ENCODE measurements around the gene BICDL1. TPM values are rescaled to one million over a fixed set of nuclear protein-coding genes. Genes with fewer than 3 reads are reported as not detected.

BICDL1 gene
- total and polyA plus RNA-seq, 7 donors: 0.16 to 13.1 (median 1.4) TPM

DNA sequence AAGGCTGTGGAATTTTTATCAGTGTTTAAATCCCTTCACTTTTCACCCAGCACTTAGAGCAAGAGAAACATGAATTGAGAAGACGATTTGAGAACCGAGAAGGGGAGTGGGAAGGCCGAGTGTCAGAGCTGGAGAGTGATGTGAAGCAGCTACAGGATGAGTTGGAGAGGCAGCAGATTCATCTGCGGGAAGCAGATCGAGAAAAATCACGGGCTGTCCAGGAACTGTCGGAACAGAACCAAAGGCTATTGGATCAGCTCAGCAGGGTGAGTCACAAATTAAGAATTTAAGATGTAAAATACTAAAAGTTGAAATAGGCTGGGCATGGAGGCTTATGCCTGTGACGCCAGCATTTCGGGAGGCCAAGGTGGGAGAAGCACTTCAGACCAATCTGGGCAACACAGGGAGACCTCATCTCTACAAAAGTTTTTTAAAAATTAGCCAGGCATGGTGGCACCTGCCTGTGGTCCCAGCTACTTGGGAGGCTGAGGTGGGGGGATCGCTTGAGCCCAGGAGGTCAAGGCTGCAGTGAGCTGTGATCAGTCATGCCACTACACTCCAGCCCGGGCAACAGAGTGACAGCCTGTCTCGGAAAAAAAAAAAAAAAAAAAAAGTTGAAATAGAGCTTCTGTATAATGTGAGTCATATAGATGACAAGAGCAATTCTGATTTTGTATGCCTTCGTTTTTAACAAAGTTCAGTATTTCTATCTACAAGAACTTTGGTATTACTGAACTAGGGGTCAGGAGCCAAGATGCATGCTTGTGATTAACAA lies 9.6 kb downstream of the BICDL1 start:
- Histone ChIP-seq H3K27me3 (peaks cover 0 to 19% (median 3%) of the 10 kb centered on the region in 3 donors), H3K9me3 (no peaks in the 10 kb centered on the region), H3K27ac (no peak overlapping the region), H3K4me1 (no peaks in the 10 kb centered on the region), H3K4me3 (no peak overlapping the region), H3K36me3 (no peaks in the 10 kb centered on the region)
- TF ChIP-seq, protein P1, sequence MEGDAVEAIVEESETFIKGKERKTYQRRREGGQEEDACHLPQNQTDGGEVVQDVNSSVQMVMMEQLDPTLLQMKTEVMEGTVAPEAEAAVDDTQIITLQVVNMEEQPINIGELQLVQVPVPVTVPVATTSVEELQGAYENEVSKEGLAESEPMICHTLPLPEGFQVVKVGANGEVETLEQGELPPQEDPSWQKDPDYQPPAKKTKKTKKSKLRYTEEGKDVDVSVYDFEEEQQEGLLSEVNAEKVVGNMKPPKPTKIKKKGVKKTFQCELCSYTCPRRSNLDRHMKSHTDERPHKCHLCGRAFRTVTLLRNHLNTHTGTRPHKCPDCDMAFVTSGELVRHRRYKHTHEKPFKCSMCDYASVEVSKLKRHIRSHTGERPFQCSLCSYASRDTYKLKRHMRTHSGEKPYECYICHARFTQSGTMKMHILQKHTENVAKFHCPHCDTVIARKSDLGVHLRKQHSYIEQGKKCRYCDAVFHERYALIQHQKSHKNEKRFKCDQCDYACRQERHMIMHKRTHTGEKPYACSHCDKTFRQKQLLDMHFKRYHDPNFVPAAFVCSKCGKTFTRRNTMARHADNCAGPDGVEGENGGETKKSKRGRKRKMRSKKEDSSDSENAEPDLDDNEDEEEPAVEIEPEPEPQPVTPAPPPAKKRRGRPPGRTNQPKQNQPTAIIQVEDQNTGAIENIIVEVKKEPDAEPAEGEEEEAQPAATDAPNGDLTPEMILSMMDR (IDR thresholded peaks at IDR 0.05): no peak
- no peak for TF ChIP-seq EP300 (IDR thresholded peaks at IDR 0.05)
- no peak for TF ChIP-seq POLR2A (IDR thresholded peaks at IDR 0.05)
- no peak for TF ChIP-seq POLR2AphosphoS5 (IDR thresholded peaks at IDR 0.05)
- 91 to 95% methylated on average over 13 of the region's 13 CpGs for WGBS, 2 donors
- intact Hi-C loops (cut with DNase I): no loop called here
- no peak for DNase-seq

DNA sequence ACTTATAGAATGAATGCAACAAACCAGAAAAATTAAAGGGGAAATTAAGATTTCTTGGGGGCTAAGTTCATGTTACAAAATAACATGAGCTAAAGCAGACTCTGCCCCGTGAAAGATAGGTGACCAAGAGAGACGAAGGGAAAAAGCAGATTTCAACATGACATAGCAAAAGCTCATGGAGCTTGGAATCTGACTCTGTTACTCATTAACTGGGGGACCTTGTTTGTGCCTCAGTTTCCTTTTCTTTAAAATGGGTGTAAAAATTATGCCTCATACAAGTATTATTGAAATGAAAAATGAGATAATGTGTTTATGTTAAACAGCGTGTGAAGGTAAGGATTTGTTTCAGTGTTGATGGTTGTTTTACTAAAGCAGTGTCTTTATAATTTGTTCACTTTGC lies 11.5 kb downstream of the BICDL1 start:
- 89 to 94% methylated on average over 3 of the region's 3 CpGs for WGBS, 2 donors
- TF ChIP-seq, protein P1 (IDR thresholded peaks at IDR 0.05): no peak
- TF ChIP-seq EP300 (IDR thresholded peaks at IDR 0.05): no peak
- TF ChIP-seq POLR2A (IDR thresholded peaks at IDR 0.05): no peak
- no peak for TF ChIP-seq POLR2AphosphoS5 (IDR thresholded peaks at IDR 0.05)
- Histone ChIP-seq H3K4me3 (no peak overlapping the region), H3K4me1 (no peaks in the 10 kb centered on the region), H3K9me3 (no peaks in the 10 kb centered on the region), H3K27ac (no peak overlapping the region), H3K36me3 (no peaks in the 10 kb centered on the region), H3K27me3 (peaks cover 0 to 14% (median 0%) of the 10 kb centered on the region in 3 donors)
- no peak for DNase-seq
- intact Hi-C loops (cut with DNase I): no loop called here

DNA sequence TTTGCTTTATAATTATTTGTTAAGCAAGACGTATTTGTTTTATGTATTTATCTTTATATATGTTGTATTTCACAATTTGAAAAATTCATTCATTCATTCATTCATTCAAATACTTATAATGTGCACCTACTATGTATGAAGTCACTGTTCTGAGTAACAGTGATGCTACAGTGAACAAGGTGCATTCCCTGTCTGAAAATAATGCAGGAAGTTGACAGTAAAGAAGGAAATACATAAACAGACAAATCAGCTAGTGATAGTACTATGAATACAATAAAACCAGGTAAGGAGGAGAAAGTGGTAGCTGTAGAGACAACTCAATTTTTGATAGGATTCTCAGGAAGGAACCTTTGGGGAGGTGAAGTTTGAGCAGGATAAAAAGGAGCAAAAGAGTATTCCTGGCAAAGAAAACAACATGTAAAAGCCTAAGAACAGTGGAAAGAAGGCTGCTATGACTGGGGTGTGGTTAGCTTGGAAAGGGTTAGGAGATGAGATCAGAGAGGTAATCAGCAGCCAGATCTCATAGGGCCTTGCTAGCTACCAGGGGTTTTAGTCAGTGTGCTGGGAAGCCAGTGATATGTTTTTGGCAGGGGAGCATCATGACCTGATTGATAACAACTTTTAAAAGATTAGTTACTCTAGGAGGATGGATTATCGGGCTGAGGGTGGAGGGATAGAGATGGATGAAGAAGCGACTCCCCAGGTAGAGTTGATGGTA lies 17.4 kb downstream of the BICDL1 start:
- Histone ChIP-seq H3K4me1 (no peaks in the 10 kb centered on the region), H3K27ac (no peak overlapping the region), H3K36me3 (no peaks in the 10 kb centered on the region), H3K4me3 (no peak overlapping the region), H3K27me3 (peaks cover 0 to 3% (median 0%) of the 10 kb centered on the region in 3 donors), H3K9me3 (no peaks in the 10 kb centered on the region)
- WGBS, 2 donors: 87 to 88% methylated on average over 3 of the region's 3 CpGs
- intact Hi-C loops (cut with DNase I): no loop called here
- TF ChIP-seq POLR2AphosphoS5 (IDR thresholded peaks at IDR 0.05) (no peak), EP300 (IDR thresholded peaks at IDR 0.05) (no peak), POLR2A (IDR thresholded peaks at IDR 0.05) (no peak)
- TF ChIP-seq, protein P1 (IDR thresholded peaks at IDR 0.05): no peak
- no peak for DNase-seq

DNA sequence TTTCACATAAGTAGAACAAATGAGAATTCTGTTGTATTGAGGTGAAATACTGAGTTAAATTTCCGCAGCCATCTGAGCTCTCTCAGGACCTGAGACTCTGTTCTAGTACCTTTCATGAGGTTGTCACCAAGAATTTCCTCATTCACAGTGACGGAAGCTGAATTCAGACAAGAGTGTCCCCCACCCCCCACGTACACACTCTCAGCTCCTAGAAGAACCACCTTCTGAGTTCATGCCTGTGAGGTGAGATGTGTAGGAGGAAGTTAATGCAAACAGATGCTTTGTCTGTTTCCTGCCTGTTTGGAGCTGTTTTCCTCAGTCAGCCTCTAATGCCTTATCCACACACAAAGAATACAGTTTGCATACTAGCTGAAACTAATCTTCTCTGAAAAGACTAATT lies 18.2 kb downstream of the BICDL1 start:
- WGBS, 2 donors: 38 to 74% methylated on average over 3 of the region's 3 CpGs
- intact Hi-C loops (cut with DNase I): no loop called here
- Histone ChIP-seq H3K4me1 (no peaks in the 10 kb centered on the region), H3K36me3 (no peaks in the 10 kb centered on the region), H3K27me3 (peaks cover 0 to 3% (median 0%) of the 10 kb centered on the region in 3 donors), H3K9me3 (no peaks in the 10 kb centered on the region), H3K4me3 (no peak overlapping the region), H3K27ac (no peak overlapping the region)
- no peak for DNase-seq
- TF ChIP-seq POLR2AphosphoS5 (IDR thresholded peaks at IDR 0.05) (no peak), POLR2A (IDR thresholded peaks at IDR 0.05) (no peak), EP300 (IDR thresholded peaks at IDR 0.05) (no peak)
- TF ChIP-seq, protein P1 (IDR thresholded peaks at IDR 0.05): no peak
